Fibroblast of skin of right biceps (primary cell): ENCODE data around the gene TMCC3.
"Not testable (repeated sequence)": the region's sequence is repeated elsewhere in the genome, so short reads cannot be mapped to it uniquely, and the experiment has no call there.

Source experiments
- DNase-seq: peaks from one replicate; pipeline ENCODE4 v3.0.0-alpha.2; 2013

The TMCC3 gene

GRCh38 chr12:94563286-94563685, 87.1 kb downstream of the TMCC3 start:
- peak; percentile 11 for DNase-seq

- DNase-seq: no peak
These were observed 88.4 kb downstream of the TMCC3 start for GRCh38 chr12:94561943-94562411.

GRCh38 chr12:94560431-94561221, 89.7 kb downstream of the TMCC3 start:
- peak; percentile 26 for DNase-seq

GRCh38 chr12:94558612-94559011, 91.7 kb downstream of the TMCC3 start:
- no peak for DNase-seq

- DNase-seq: no peak
These were observed 92.5 kb downstream of the TMCC3 start for GRCh38 chr12:94557746-94558295.

GRCh38 chr12:94555687-94556086, 94.7 kb downstream of the TMCC3 start:
- DNase-seq: no peak

- no peak for DNase-seq
These were observed 96.5 kb downstream of the TMCC3 start for GRCh38 chr12:94553875-94554274.

- DNase-seq: peak; percentile 46
These were observed 97.2 kb downstream of the TMCC3 start for GRCh38 chr12:94553130-94553519.

- DNase-seq: no peak
These were observed 98.5 kb downstream of the TMCC3 start for GRCh38 chr12:94551810-94552209.

- no peak for DNase-seq
These were observed 99.4 kb downstream of the TMCC3 start for GRCh38 chr12:94550964-94551363.

GRCh38 chr12:94548833-94549232, 101.5 kb downstream of the TMCC3 start:
- not testable (repeated sequence) for DNase-seq

- peak; percentile 55 for DNase-seq
These were observed 104.2 kb downstream of the TMCC3 start for GRCh38 chr12:94545935-94546771.

- DNase-seq: no peak
These were observed 106.0 kb downstream of the TMCC3 start for GRCh38 chr12:94544355-94544754.

- DNase-seq: no peak
These were observed 112.0 kb downstream of the TMCC3 start for GRCh38 chr12:94538318-94538717.

GRCh38 chr12:94536040-94536965, 114.1 kb downstream of the TMCC3 start:
- no peak for DNase-seq

GRCh38 chr12:94535510-94535921, 114.8 kb downstream of the TMCC3 start:
- DNase-seq: no peak

- DNase-seq: no peak
These were observed 115.4 kb downstream of the TMCC3 start for GRCh38 chr12:94534774-94535509.

- DNase-seq: no peak
These were observed 116.1 kb downstream of the TMCC3 start for GRCh38 chr12:94534278-94534677.

- DNase-seq: peak; percentile 56
These were observed 117.6 kb downstream of the TMCC3 start for GRCh38 chr12:94532490-94533422.

- no peak for DNase-seq
These were observed 119.1 kb downstream of the TMCC3 start for GRCh38 chr12:94531196-94531720.
